Right lobe of liver (tissue), 4 donors: ENCODE results near the gene RTP4.

Experiments used
- POLR2A ChIP-seq: fragments of 450-650 bp; IDR thresholded peaks from one replicate; pipeline ENCODE4 v1.6.1; 2017; ENCODE audit warnings: antibody characterized with exemption, mild to moderate bottlenecking
- TF ChIP-seq, protein P1 (sequence below), 4 donors: fragments of 200-600 bp in 3 of 4; fragments of 450-650 bp in 1 of 4; IDR thresholded peaks; one replicate each; pipeline versions ENCODE4 v1.5.1 to v1.8.0; 2016 to 2022; ENCODE audit warnings: antibody characterized with exemption in 4 of 4, mild to moderate bottlenecking in 2 of 4
- donor health status: DM: no; HTN: no; CAD: no.
- donor health status: DM: no; HTN: no; CAD: no.
- donor health status: DM: no; HTN: yes; CAD: no.

DNA sequence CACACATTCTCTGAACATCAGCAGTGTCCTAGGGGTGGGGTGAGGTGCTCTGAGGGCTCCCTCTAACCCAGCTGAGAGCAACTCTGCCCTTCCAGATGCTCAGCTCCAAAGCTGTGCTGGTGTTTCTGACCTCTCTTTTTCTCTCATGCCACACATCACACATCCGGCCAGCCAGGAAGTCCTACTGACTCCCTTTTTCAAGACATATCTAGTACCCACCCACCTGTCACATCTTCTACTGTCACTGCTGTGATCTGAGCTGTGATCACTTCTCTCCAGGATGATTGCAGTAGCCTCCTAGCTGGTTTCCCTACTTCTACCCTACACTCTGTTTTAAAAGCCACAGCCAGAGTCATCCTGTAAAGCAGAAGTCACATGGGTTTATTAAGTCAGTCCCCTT lies 46.4 kb upstream of the RTP4 start:
- TF ChIP-seq, protein P1, sequence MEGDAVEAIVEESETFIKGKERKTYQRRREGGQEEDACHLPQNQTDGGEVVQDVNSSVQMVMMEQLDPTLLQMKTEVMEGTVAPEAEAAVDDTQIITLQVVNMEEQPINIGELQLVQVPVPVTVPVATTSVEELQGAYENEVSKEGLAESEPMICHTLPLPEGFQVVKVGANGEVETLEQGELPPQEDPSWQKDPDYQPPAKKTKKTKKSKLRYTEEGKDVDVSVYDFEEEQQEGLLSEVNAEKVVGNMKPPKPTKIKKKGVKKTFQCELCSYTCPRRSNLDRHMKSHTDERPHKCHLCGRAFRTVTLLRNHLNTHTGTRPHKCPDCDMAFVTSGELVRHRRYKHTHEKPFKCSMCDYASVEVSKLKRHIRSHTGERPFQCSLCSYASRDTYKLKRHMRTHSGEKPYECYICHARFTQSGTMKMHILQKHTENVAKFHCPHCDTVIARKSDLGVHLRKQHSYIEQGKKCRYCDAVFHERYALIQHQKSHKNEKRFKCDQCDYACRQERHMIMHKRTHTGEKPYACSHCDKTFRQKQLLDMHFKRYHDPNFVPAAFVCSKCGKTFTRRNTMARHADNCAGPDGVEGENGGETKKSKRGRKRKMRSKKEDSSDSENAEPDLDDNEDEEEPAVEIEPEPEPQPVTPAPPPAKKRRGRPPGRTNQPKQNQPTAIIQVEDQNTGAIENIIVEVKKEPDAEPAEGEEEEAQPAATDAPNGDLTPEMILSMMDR (IDR thresholded peaks at IDR 0.05): no peak
- TF ChIP-seq POLR2A: no peak
